Measurements from ENCODE around the gene SEMA5A. TPM values are rescaled to one million over a fixed set of nuclear protein-coding genes. Genes with fewer than 3 reads are reported as not detected.

The SEMA5A gene
- polyA plus RNA-seq, 5 donors, result 14.2 to 25.1 (median 18.4) TPM

- DNase-seq, result no peak
Measured at GRCh38 chr5:9125852-9126251, 420.0 kb downstream of the SEMA5A start.

- no peak for DNase-seq
Measured at GRCh38 chr5:9124838-9125237, 421.0 kb downstream of the SEMA5A start.

GRCh38 chr5:9124071-9124470 is 421.8 kb downstream of the SEMA5A start:
- DNase-seq, result no peak

GRCh38 chr5:9122528-9122927 is 423.3 kb downstream of the SEMA5A start:
- no peak for DNase-seq

- no peak for DNase-seq
Measured at GRCh38 chr5:9121597-9121996, 424.3 kb downstream of the SEMA5A start.

GRCh38 chr5:9118852-9119251 is 427.0 kb downstream of the SEMA5A start:
- no peak for DNase-seq

- DNase-seq, result no peak
Measured at GRCh38 chr5:9115093-9115492, 430.8 kb downstream of the SEMA5A start.

GRCh38 chr5:9112520-9113291 is 433.2 kb downstream of the SEMA5A start:
- DNase-seq, result no peak

GRCh38 chr5:9108162-9108561 is 437.7 kb downstream of the SEMA5A start:
- DNase-seq, result no peak

- no peak for DNase-seq
Measured at GRCh38 chr5:9105851-9106250, 440.0 kb downstream of the SEMA5A start.

- DNase-seq, result no peak
Measured at GRCh38 chr5:9104571-9105339, 441.1 kb downstream of the SEMA5A start.

GRCh38 chr5:9103290-9103689 is 442.6 kb downstream of the SEMA5A start:
- no peak for DNase-seq

- DNase-seq, result no peak
Measured at GRCh38 chr5:9099689-9100088, 446.2 kb downstream of the SEMA5A start.

- DNase-seq, result no peak
Measured at GRCh38 chr5:9098990-9099389, 446.9 kb downstream of the SEMA5A start.

GRCh38 chr5:9094582-9094981 is 451.3 kb downstream of the SEMA5A start:
- no peak for DNase-seq

GRCh38 chr5:9091896-9092662 is 453.8 kb downstream of the SEMA5A start:
- no peak for DNase-seq

GRCh38 chr5:9090381-9091026 is 455.4 kb downstream of the SEMA5A start:
- DNase-seq, result no peak

- no peak for DNase-seq
Measured at GRCh38 chr5:9089893-9090292, 456.0 kb downstream of the SEMA5A start.

- peak; percentile 69 to 75 for DNase-seq
Measured at GRCh38 chr5:9082996-9083395, 462.9 kb downstream of the SEMA5A start.

- no peak for DNase-seq
Measured at GRCh38 chr5:9072701-9073100, 473.2 kb downstream of the SEMA5A start.

GRCh38 chr5:9071524-9071923 is 474.4 kb downstream of the SEMA5A start:
- DNase-seq, result no peak

GRCh38 chr5:9071074-9071473 is 474.8 kb downstream of the SEMA5A start:
- no peak for DNase-seq
